Retina (tissue), 1 donor: ENCODE results near the gene ACOT12.
"Not testable (repeated sequence)": the region's sequence is repeated elsewhere in the genome, so short reads cannot be mapped to it uniquely, and the experiment has no call there.

Experiments used
- DNase-seq: peaks from one replicate; pipeline ENCODE4 v3.0.0-alpha.2; 2016

ACOT12 gene

GRCh38 chr5:81398741-81399140 lies 4.8 kb upstream of the ACOT12 start:
- DNase-seq, result no peak

DNA sequence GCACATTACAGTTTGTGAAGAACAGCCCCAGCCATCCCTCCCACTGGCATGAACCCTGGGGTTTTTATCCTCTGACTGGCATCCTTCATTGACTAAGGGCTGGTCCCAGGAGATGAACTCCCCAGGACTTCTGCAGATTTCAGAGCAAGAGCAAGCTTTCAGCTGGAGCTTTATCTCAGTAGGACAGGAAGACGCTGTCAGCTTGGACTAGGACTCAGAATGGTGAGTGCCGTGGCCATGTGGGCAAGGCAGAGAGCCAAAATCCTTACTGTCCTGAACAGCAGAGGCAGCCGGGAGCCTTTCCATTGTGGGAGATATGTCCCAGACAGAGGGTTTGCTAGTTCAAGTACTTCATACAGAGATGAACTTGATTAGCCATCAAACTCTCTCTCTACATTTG lies 3.2 kb upstream of the ACOT12 start:
- DNase-seq, result no peak

DNA sequence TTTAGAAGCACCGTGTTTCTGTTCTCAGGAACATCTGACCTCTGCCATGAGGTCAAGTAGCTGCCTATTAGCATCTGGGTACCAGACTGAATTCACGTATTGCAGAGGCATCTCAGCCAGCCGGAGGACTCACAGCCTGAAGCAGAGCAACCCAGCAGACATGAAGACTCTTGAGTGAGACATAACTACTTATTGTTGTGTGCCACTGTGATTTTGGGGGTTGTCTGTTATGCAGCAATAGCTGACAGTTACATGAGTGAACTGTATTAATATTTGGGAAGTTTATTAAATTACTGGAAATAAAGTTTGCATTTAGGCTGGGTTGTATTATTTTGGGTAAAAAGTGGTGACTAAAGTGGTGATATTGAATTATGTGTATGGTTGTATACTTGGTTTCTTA lies 1.3 kb upstream of the ACOT12 start:
- no peak for DNase-seq

DNA sequence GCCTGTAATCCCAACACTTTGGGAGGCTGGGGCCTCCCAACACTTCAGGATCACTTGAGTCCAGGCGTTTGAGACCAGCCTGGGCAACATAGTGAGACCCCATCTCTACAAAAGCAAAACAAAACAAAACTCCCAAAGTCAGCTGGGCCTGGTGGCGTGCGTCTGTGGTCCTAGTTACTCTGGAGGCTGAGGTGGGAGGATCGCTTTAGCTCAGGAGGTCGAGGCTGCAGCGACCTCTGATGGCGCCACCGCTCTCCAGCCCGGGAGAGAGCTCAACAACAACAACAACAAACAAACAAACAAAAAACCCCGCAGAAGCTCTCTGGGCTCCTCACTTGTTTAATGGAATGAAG lies 528 bp downstream of the ACOT12 start:
- DNase-seq, result peak; percentile 42

- no peak for DNase-seq
Observed at GRCh38 chr5:81389025-81389424, 4.9 kb downstream of the ACOT12 start.

DNA sequence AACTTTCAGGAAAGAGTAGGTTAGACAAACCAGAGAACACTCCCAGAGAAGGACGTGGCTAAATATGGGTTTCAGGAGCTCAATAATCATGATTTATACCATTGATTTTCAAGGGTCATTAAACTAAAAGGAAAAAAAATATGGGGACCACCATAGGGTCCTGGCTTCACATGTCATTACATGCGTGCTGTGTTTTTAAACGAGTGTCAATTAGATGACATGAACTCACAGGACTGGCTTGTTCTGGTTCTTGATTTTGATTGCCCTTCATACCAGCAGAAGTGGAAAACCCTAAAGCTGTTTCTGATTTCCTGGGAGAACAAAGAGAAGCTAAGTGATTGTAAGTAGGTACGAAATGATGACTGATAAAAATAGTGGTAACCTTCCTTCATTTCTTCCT lies 5.8 kb downstream of the ACOT12 start:
- DNase-seq, result no peak

GRCh38 chr5:81383867-81384266 lies 10.1 kb downstream of the ACOT12 start:
- no peak for DNase-seq

- DNase-seq, result no peak
Observed at GRCh38 chr5:81371354-81371876, 22.5 kb downstream of the ACOT12 start.

- DNase-seq, result no peak
Observed at GRCh38 chr5:81370912-81371311, 23.0 kb downstream of the ACOT12 start.

DNA sequence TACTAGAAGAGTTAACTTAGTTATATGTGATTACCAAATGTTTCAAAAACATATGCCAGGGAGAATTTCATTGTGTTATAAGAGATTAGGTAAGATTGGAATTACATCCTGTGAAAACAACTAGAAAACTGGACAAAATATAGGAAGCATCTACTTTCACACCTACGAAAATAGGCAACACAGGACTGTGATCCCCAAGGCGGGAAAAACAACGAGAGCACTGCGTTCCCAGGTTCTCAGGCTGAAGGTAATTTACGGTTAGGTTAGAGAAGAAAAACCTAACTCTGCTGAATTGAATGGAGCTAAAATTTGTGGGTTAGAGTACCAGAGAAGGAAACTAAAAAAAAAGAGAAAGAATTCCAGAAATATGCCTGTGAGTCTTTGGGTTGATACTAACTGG lies 28.4 kb downstream of the ACOT12 start:
- no peak for DNase-seq

GRCh38 chr5:81363093-81363871 lies 30.7 kb downstream of the ACOT12 start:
- no peak for DNase-seq

DNA sequence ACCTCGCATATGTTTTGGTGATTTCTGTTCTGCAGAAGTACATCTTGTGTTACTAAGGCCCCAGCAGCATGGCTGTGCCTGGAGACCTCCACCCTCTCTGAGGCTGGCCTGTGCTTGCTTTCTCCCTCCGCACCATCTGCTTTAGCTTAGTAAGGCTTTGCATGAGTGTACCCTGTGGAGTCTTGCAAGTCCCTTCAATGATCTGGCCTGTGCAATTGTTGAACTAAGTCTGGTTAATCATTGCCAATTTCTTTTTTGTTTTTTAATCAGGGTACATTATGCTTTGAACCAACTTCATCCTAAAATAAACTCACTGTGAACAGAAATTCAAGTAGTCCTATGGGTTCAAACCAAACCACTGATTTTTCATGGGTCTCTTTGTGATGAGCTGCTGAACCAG lies 32.3 kb downstream of the ACOT12 start:
- no peak for DNase-seq

DNA sequence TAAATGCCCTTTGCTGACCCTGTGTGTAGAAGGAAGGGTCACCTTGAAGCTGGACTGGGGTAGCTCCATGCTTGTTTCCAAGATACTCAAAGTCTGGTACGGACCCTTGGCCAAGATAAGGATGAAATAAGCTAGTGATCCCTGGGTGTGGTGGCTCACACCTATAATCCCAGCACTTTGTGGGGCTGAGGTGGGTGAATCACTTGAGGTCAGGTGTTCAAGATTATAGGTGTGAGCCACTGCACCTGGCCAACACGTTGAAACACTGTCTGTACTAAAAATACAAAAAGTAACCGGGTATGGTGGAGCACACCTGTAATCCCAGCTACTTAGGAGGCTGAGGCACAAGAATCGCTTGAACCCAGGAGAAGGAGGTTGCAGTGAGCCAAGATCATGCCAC lies 33.3 kb downstream of the ACOT12 start:
- no peak for DNase-seq

GRCh38 chr5:81359881-81360280 lies 34.1 kb downstream of the ACOT12 start:
- DNase-seq, result no peak

DNA sequence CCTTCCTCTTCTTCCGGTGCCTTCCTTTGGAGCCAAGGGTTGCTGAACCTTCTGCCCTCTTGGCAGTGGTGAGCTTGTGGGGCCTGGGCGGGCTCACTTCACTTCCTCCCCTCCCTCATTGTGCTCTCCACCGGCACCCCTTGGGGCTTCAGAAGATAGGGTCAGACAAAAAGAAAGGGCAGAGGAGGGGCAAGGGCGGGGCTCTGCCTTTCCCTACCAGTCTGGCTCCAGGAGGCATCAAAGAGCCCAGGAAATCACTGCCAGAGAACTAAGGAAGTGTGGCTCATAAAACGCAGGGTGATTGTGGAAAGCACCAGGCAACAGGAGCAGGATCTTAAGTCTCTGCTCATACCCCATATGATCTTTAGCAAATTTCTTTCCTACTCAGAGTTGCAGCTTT lies 34.8 kb downstream of the ACOT12 start:
- DNase-seq, result no peak

DNA sequence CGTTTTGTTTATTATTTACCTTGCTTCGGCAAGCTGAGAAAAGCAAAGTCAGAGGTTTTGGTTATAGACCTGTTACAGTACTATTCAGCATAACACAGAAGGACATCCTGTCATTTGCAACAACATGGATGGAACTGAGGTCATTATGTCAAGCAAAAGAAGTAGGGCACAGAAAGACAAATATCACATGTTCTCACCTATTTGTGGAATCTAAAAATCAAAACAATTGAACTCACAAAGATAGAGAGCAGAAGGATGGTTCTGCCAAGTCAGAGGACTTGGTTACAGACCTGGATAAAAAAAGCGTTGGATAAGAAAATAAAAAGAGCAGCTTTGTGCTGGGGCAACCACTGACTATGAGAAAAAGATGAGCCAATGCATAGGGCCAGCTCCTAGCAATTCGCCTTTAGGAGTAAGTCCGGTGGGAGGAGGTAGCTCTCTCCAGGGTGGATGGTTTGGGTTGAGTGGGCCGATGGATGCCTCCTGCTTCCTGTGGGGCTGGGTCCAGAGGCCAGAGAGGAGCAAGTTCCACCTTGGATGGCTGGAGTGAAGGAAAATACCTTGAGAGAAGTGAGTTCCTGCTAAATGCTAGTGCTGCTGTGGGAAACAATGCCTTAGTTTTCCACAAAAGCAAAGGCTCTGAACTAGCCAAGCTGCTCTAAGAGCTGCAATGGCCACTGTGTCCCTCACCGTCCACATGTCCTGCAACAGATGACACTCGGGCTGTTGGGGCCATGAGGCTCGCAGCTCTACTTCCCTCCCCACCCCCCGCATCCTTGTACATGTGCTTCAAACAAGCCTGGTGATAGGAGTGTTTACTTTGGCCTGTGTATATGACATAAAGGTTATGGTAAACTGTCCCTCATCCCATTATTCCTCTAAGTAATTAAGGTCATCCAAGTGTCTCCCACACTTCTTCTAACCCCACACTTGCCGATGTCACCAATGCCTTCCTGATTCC lies 38.4 kb downstream of the ACOT12 start:
- DNase-seq, result no peak

- no peak for DNase-seq
Observed at GRCh38 chr5:81354093-81354492, 39.8 kb downstream of the ACOT12 start.

DNA sequence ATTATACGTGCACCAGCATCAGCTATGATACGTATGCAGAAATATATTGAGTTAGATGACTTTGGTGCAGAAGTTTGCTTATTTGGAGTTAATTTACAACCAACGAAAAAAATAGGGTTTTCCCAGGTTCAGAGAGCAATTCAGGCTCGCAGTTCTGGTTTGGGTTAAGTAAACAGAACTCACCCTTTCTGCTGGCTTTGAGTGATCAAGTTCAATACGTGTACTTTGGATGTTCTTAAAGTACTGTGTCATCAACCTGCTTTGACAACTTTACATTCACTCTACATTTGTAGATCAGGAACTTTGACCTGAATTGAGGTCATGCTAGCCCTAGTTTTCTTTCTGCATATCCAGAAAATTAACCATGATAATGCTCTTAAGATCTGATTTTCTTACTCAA lies 40.7 kb downstream of the ACOT12 start:
- no peak for DNase-seq

- no peak for DNase-seq
Observed at GRCh38 chr5:81350507-81350906, 43.4 kb downstream of the ACOT12 start.

DNA sequence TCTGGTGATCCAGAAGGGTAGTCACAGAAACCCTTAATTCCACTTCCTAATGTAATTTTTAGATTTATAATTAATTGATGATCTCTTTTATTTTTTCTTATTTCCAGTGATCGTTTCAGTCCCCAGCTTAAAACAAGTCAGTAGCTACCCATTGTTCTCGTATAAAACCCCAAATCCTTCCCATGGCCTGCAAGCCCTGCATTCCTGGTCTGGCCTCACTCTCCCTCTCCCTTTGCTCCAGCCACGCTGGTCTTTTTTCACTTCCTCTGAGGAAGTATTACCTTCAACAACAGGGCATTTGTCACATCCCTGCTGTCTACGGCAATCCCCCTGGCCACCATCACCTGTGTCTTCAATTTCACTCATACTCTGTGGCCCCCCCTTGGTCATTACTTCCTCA lies 44.8 kb downstream of the ACOT12 start:
- no peak for DNase-seq

- DNase-seq, result no peak
Observed at GRCh38 chr5:81345411-81346003, 48.4 kb downstream of the ACOT12 start.

GRCh38 chr5:81344736-81345135 lies 49.2 kb downstream of the ACOT12 start:
- DNase-seq, result no peak

DNA sequence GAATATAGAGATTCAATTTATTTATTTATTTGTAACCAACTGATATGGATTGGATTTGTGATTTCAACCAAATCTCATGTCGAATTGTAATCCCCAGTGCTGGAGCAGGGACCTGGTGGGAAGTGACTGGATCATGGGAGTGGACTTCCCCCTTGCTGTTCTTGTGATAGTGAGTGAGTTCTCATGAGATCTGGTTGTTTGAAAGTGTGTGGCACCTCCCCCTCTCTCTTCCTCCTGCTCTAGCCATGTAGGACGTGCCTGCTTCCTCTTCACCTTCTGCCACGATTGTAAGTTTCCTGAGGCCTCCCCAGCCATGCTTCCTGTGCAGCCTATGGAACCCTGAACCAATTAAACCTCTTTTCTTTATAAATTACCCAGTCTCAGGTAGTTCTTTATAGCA lies 55.7 kb downstream of the ACOT12 start:
- DNase-seq, result not testable (repeated sequence)

DNA sequence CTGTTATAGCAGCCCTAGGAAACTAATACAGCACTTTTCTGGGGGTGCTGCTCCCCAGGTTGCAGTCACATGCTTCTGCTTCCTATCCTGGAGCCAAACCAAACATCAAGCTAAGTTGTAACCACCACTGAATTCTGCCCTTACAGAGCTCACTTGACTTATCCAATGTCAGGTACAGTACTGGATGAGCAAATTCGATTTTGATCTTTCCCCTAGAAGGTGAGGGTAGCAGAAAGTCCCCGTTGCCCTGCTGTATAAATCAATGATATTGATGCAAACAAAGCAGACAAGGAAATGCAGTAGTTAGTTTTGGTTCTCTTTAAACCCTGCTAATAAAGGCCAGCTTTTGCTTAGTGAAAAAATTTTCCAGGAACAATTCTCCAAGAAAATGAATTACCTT lies 56.1 kb downstream of the ACOT12 start:
- no peak for DNase-seq
